ENCODE measurements around the gene RHEB.
A peak's percentile ranks its signal among the peaks of the same experiment; 100 is the strongest.

Gene RHEB

DNA sequence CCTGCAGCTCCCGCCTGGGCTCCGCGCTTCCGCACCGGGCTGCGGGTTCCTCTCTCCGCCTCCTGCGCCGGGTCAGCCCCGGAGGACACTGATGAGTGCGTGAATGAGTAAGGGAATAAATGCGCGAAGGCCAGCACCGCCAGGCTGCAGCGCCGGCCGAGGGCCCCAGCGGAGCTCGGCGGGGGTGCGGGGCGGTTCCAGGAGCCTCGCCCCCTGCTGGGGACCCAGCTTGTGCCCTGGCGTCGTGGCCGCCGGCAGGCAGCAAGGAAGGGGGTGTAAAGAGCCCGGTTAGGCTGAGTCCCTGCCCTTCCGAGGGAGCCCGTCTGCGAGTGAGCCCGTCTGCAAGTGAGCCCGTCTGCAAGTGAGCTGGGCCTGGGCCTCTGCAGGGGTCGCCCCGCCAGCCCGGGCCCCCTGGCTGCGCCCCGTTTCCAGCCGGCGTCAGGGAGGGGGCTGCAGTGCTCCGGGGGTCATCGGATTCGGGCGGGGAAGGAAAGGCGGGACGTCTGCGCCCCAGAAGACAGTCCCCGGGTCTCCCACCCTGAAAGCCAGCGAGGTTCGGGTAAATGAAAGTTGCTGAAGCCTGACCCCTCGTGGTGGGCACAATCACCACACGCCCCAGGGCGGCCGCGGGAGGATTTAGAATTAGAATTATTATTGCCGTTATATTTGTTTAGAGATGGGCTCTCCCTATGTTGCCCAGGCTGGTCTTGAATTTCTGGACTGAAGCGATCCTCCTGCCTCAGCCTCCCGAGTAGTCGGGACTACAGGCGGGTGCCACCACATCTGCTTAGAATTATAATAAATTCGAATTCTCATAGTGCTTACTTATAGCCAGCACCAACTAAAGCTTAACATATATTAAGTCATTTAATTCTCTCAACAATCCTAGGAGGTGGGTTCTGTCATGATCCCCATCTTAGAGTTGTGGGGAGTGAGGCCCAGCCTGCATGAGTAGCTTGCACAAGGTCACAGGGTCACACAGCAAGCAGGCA, 71.1 kb downstream of the RHEB start:
- DNase-seq (ENCODE audit: low read depth), result no peak
- TF ChIP-seq, protein P1, sequence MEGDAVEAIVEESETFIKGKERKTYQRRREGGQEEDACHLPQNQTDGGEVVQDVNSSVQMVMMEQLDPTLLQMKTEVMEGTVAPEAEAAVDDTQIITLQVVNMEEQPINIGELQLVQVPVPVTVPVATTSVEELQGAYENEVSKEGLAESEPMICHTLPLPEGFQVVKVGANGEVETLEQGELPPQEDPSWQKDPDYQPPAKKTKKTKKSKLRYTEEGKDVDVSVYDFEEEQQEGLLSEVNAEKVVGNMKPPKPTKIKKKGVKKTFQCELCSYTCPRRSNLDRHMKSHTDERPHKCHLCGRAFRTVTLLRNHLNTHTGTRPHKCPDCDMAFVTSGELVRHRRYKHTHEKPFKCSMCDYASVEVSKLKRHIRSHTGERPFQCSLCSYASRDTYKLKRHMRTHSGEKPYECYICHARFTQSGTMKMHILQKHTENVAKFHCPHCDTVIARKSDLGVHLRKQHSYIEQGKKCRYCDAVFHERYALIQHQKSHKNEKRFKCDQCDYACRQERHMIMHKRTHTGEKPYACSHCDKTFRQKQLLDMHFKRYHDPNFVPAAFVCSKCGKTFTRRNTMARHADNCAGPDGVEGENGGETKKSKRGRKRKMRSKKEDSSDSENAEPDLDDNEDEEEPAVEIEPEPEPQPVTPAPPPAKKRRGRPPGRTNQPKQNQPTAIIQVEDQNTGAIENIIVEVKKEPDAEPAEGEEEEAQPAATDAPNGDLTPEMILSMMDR (IDR thresholded peaks at IDR 0.05; ENCODE audit: control insufficient read depth, insufficient read depth, low read depth, low read length, missing control alignments), result peak; percentile 84
- H3K4me3 ChIP-seq (ENCODE audit: control insufficient read depth, low read depth, low read length), result peak overlapping the region; percentile 41

DNA sequence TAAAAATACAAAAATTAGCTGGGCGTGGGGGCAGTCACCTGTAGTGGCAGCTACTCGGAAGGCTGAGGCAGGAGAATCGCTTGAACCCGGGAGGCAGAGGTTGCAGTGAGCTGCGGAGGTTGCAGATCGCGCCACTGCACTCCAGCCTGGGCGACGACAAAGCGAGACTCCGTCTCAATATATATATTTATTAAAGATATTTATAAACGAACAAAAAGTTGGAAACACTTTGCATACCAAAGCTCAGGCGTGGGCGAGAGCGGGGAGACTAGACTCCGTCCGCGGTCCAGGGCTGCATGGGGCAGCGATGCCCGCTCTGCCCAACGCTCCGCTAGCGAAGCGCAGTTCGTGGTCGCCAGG, 71.8 kb downstream of the RHEB start:
- no peak overlapping the region; the same call in 1 of the 2 replicates for H3K4me3 ChIP-seq (ENCODE audit: control insufficient read depth, low read depth, low read length)
- no peak for DNase-seq (ENCODE audit: low read depth)
- TF ChIP-seq, protein P1 (IDR thresholded peaks at IDR 0.05; ENCODE audit: control insufficient read depth, insufficient read depth, low read depth, low read length, missing control alignments), result no peak

GRCh38 chr7:151447312-151447711, 72.4 kb downstream of the RHEB start:
- TF ChIP-seq, protein P1 (IDR thresholded peaks at IDR 0.05; ENCODE audit: control insufficient read depth, insufficient read depth, low read depth, low read length, missing control alignments), result no peak
- H3K4me3 ChIP-seq (ENCODE audit: control insufficient read depth, low read depth, low read length), result no peak overlapping the region
- no peak for DNase-seq (ENCODE audit: low read depth)

GRCh38 chr7:151446412-151446811, 73.3 kb downstream of the RHEB start:
- H3K4me3 ChIP-seq (ENCODE audit: control insufficient read depth, low read depth, low read length), result no peak overlapping the region
- TF ChIP-seq, protein P1 (IDR thresholded peaks at IDR 0.05; ENCODE audit: control insufficient read depth, insufficient read depth, low read depth, low read length, missing control alignments), result no peak
- no peak for DNase-seq (ENCODE audit: low read depth)

DNA sequence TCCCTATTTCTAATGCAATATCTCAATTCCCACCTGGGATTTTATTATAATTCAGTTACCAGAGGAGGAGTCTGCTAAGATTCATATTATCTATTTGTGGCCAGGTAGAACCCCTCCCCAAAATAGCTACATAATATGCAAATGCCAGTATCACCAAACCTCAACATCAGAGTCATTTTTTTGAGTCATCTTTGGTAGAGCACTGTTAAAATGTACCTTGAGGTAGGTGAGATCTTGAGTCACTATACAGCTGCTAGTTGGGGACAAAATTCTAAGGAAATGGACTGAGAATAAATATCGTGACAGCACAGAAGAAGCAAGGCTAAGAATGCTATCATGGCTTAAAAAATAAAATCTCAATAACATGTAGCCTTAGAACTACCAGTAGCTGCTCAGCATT, 75.1 kb downstream of the RHEB start:
- DNase-seq (ENCODE audit: low read depth), result no peak
- no peak overlapping the region for H3K4me3 ChIP-seq (ENCODE audit: control insufficient read depth, low read depth, low read length)
- TF ChIP-seq, protein P1 (IDR thresholded peaks at IDR 0.05; ENCODE audit: control insufficient read depth, insufficient read depth, low read depth, low read length, missing control alignments), result no peak

DNA sequence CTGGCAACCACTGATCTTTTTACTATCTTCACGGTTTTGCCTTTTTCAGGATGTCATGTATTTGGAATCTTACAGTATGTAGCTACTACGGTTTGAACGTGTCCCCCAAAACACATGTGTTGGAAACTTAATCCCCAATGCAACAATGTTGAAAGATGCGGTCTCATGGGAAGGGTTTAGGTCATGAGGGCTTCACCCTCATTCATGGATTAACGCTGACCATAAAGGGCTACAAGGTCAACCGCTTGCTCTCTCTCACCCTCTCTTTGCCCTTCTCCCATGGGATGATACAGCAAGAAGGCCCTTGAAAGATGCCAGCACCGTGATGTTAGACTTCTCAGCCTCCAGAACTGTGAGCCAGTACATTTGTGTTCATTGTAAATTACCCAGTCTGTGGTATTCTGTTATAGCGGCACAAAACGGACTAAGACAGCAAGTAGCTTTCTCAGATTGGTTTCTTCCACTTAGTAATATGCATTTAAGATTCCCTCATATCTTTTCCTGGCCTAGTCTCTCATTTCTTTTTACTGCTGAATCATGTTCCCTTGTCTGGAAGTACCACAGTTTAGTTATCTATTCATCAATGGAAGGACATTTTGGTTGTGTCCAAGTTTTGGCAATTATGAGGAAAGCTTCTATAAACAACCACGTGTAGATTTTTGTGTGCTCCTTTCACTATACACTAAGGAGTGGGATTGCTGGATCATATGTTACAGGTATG, 76.8 kb downstream of the RHEB start:
- no peak for DNase-seq (ENCODE audit: low read depth)
- TF ChIP-seq, protein P1 (IDR thresholded peaks at IDR 0.05; ENCODE audit: control insufficient read depth, insufficient read depth, low read depth, low read length, missing control alignments), result no peak
- H3K4me3 ChIP-seq (ENCODE audit: control insufficient read depth, low read depth, low read length), result no peak overlapping the region
